ENCODE data around the gene EEF1G. TPM values are rescaled to one million over a fixed set of nuclear protein-coding genes. Genes with fewer than 3 reads are reported as not detected.

Gene EEF1G
- total and polyA plus RNA-seq, 9 of the 15 experiments (the other 6 are each of a cell fraction or from before 2014, with no cell fraction given): 985 to 2,349 (median 2,035) TPM

GRCh38 chr11:62612366-62613290 is 38.9 kb upstream of the EEF1G start, which contains the start of the genes EML3 and ROM1 (continued):
- TF ChIP-seq ZNF407 (IDR thresholded peaks at IDR 0.05; ENCODE audit: low read depth) (no peak), CREM (IDR thresholded peaks at IDR 0.05; ENCODE audit: low read depth) (peak; percentile 4; the same call in 1 of the 2 replicates), NFIC (IDR thresholded peaks at IDR 0.05) (peak; percentile 31), ZNF197 (CRISPR knock-in tag; IDR thresholded peaks at IDR 0.05; ENCODE audit: low read depth) (no peak), DEAF1 (CRISPR knock-in tag; IDR thresholded peaks at IDR 0.05) (peak; percentile 41; the same call in 1 of the 2 replicates), RBM22 (IDR thresholded peaks at IDR 0.05; ENCODE audit: low read depth, low read length, poor library complexity, severe bottlenecking) (peak; percentile 63), XRCC5 (IDR thresholded peaks at IDR 0.05; ENCODE audit: low read depth, low read length) (0 out of 2 replicates have a peak, but pooled peaks have one; percentile 46), SMC3 (conservative IDR thresholded peaks at IDR 0.05; ENCODE audit: insufficient read depth, low read depth, low read length) (0 out of 2 replicates have a peak, but pooled peaks have one; percentile 18), GABPB2 (CRISPR knock-in tag; conservative IDR thresholded peaks at IDR 0.05) (no peak), IRF1 (CRISPR knock-in tag; IDR thresholded peaks at IDR 0.05; ENCODE audit: borderline replicate concordance) (no peak), PKNOX1 (IDR thresholded peaks at IDR 0.05) (peak; percentile 53), NONO (IDR thresholded peaks at IDR 0.05; ENCODE audit: low read depth in 2 of 2, low read length in 1 of 2) (0 out of 4 replicates have a peak, but pooled peaks of 1 of the 2 experiments have one; percentile 16), RBM25 (IDR thresholded peaks at IDR 0.05; ENCODE audit: low read depth, low read length, severe bottlenecking) (peak; percentile 35), GABPA (tag; conservative IDR thresholded peaks at IDR 0.05; ENCODE audit: low read depth) (peak; percentile 72)

All from K562 (cell line).